D341Med (cell line): ENCODE data around the gene NBEAL2.
A peak's percentile ranks its signal among the peaks of the same experiment; 100 is the strongest.
"Not testable (repeated sequence)": the region's sequence is repeated elsewhere in the genome, so short reads cannot be mapped to it uniquely, and the experiment has no call there.

ENCODE experiments used
- DNase-seq: peaks from one replicate; pipeline ENCODE4 v3.0.0; 2012; ENCODE audit warnings: low spot score

NBEAL2 gene

GRCh38 chr3:46962427-46962826 is 17.0 kb upstream of the NBEAL2 start:
- DNase-seq, result no peak

- DNase-seq, result no peak
Observed at GRCh38 chr3:46962990-46963389, 16.5 kb upstream of the NBEAL2 start.

- not testable (repeated sequence) for DNase-seq
Observed at GRCh38 chr3:46964038-46964590, 15.4 kb upstream of the NBEAL2 start.

GRCh38 chr3:46965151-46965550 is 14.3 kb upstream of the NBEAL2 start:
- no peak for DNase-seq

- DNase-seq, result no peak
Observed at GRCh38 chr3:46966811-46967210, 12.7 kb upstream of the NBEAL2 start.

GRCh38 chr3:46968783-46969428 is 10.6 kb upstream of the NBEAL2 start:
- no peak for DNase-seq

GRCh38 chr3:46970391-46971091 is 8.9 kb upstream of the NBEAL2 start:
- DNase-seq, result no peak

- no peak for DNase-seq
Observed at GRCh38 chr3:46971151-46971550, 8.3 kb upstream of the NBEAL2 start.

GRCh38 chr3:46971742-46972141 is 7.7 kb upstream of the NBEAL2 start:
- no peak for DNase-seq

GRCh38 chr3:46972396-46972795 is 7.1 kb upstream of the NBEAL2 start:
- no peak for DNase-seq

- no peak for DNase-seq
Observed at GRCh38 chr3:46974421-46975171, 4.9 kb upstream of the NBEAL2 start.

GRCh38 chr3:46976326-46977190 is 2.9 kb upstream of the NBEAL2 start, which contains the start of gene CCDC12:
Gene CCDC12, minus strand, starts transcription at chr3:46976745. Its CDS starts 13 bp downstream, at chr3:46976732.
- DNase-seq, result peak; percentile 95

GRCh38 chr3:46977811-46978195 is 1.7 kb upstream of the NBEAL2 start:
- DNase-seq, result no peak

GRCh38 chr3:46978381-46978780 is 1.1 kb upstream of the NBEAL2 start:
- DNase-seq, result no peak

- DNase-seq, result peak; percentile 80
Observed at GRCh38 chr3:46979958-46980497, 562 bp downstream of the NBEAL2 start.

- no peak for DNase-seq
Observed at GRCh38 chr3:46981932-46982471, 2.5 kb downstream of the NBEAL2 start.

GRCh38 chr3:46982546-46982945 is 3.1 kb downstream of the NBEAL2 start:
- no peak for DNase-seq

GRCh38 chr3:46984591-46985459 is 5.4 kb downstream of the NBEAL2 start:
- no peak for DNase-seq

GRCh38 chr3:46985588-46985987 is 6.1 kb downstream of the NBEAL2 start:
- DNase-seq, result no peak

GRCh38 chr3:46986055-46986730 is 6.7 kb downstream of the NBEAL2 start:
- no peak for DNase-seq
